ENCODE measurements around the gene LDHAL6B.

The LDHAL6B gene

GRCh38 chr15:59255680-59256336 lies 49.2 kb downstream of the LDHAL6B start:
- no peak for DNase-seq

GRCh38 chr15:59256482-59256881 lies 49.8 kb downstream of the LDHAL6B start:
- DNase-seq = no peak

- no peak for DNase-seq
Measured at GRCh38 chr15:59257140-59257539, 50.5 kb downstream of the LDHAL6B start.
